Progenitor cell of endocrine pancreas (in vitro differentiated cells): Measurements from ENCODE around the gene ARL3. TPM values are rescaled to one million over a fixed set of nuclear protein-coding genes. Genes with fewer than 3 reads are reported as not detected.
A peak's percentile ranks its signal among the peaks of the same experiment; 100 is the strongest.

ENCODE experiments used
- DNase-seq: peaks from one replicate; pipeline ENCODE4 v3.0.0; 2021; ENCODE audit warnings: low spot score; ENCODE audit not compliant: unreplicated experiment
- H3K27ac Mint-ChIP-seq: 2 replicates; pipeline ENCODE4 v1.8.0; 2021; ENCODE audit warnings: mild to moderate bottlenecking, moderate library complexity, mixed read lengths
- H3K27me3 Mint-ChIP-seq: 2 replicates; pipeline ENCODE4 v1.8.0; 2021; ENCODE audit warnings: mixed read lengths
- H3K36me3 Mint-ChIP-seq: 2 replicates; pipeline ENCODE4 v1.8.0; 2022; ENCODE audit warnings: mixed read lengths; ENCODE audit not compliant: insufficient read depth
- H3K4me1 Mint-ChIP-seq: 2 replicates; pipeline ENCODE4 v1.8.0; 2021; ENCODE audit warnings: low read depth, mixed read lengths
- H3K4me3 Mint-ChIP-seq: 2 replicates; pipeline ENCODE4 v1.8.0; 2021; ENCODE audit warnings: low read depth, mild to moderate bottlenecking, moderate library complexity, mixed read lengths
- H3K9me3 Mint-ChIP-seq: 2 replicates; pipeline ENCODE4 v1.8.0; 2021; ENCODE audit warnings: low read depth, mixed read lengths
- long read RNA-seq: library from polyadenylated mRNA; unstranded; transcript quantifications from one replicate; pipeline ENCODE4 v2.0.0, GENCODE V29; 2020
- total RNA-seq: library from RNA; stranded (reverse); gene quantifications from 2 replicates; pipeline ENCODE4 v1.2.1, GENCODE V29; 2021
- TF ChIP-seq, protein P1 (sequence below): fragments of 200-600 bp; sonication (generic); IDR thresholded peaks from one replicate; pipeline ENCODE4 v1.5.0; 2021; ENCODE audit warnings: antibody characterized with exemption, mild to moderate bottlenecking; ENCODE audit not compliant: unreplicated experiment

The ARL3 gene, protein sequence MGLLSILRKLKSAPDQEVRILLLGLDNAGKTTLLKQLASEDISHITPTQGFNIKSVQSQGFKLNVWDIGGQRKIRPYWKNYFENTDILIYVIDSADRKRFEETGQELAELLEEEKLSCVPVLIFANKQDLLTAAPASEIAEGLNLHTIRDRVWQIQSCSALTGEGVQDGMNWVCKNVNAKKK
- total RNA-seq, result 24.9 and 25.0 TPM in 2 replicates
- long read RNA-seq, transcript ARL3-201 (6 exons, 3,844 nt), result major isoform, 29 of 34 reads
- long read RNA-seq, partial matches to known transcripts, result 4 of 34 reads
- long read RNA-seq, other reads (novel, unspliced or antisense), result 1 of 34 reads

DNA sequence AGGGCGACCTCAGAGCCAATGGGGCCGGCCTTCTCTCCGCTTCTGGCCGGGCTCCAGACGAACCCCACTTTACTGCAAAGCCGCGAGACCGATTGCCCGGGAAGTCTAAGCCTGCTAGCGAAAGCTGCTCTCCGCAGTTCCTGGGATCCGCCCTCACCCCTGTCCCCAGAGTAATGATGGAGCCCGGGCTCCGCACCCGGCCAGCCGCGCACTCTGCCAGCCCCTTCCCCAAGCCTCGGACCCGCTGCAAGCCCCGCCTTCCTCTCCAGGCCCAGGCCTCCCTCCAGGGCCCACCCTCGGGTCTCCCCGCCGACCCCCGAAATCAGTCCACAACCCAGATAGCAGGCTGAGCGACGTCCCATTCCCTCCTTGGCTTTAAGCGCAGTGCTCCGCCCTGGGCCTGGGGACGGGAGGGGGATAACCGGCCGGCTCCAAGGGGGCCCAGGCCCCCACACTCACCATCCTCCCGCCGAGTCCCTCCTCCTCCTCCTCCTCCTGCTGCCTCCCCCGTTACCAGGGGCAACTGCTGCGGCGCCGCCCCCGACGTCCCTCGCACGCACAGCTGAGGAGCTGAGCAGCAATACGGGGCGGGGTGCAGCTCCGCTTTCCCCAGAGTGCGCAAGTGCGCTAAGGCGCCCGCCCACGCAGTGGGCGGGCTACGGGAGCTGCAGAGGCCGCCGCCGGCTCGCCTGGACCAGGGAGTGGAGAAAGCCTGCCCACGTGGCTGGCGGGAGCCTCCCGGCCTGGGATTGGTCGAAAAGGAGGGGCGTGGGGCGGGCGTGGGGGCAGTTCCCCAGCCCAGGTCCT lies at the start of gene ARL3:
TSS of gene ARL3 (minus strand) at position 584 of the 807 bp plus-strand sequence. CDS start at position 462, 122 bp downstream.
- H3K9me3 Mint-ChIP-seq, result no peaks in the 10 kb centered on the region
- TF ChIP-seq, protein P1, sequence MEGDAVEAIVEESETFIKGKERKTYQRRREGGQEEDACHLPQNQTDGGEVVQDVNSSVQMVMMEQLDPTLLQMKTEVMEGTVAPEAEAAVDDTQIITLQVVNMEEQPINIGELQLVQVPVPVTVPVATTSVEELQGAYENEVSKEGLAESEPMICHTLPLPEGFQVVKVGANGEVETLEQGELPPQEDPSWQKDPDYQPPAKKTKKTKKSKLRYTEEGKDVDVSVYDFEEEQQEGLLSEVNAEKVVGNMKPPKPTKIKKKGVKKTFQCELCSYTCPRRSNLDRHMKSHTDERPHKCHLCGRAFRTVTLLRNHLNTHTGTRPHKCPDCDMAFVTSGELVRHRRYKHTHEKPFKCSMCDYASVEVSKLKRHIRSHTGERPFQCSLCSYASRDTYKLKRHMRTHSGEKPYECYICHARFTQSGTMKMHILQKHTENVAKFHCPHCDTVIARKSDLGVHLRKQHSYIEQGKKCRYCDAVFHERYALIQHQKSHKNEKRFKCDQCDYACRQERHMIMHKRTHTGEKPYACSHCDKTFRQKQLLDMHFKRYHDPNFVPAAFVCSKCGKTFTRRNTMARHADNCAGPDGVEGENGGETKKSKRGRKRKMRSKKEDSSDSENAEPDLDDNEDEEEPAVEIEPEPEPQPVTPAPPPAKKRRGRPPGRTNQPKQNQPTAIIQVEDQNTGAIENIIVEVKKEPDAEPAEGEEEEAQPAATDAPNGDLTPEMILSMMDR, result peak; percentile 67
- H3K27ac Mint-ChIP-seq, result peak within 1 kb of the TSS; percentile 96
- H3K4me1 Mint-ChIP-seq, result peaks cover 39% of the 10 kb centered on the region
- H3K4me3 Mint-ChIP-seq, result peak within 1 kb of the TSS; percentile 85
- DNase-seq, result peak; percentile 93
- no peaks in the 10 kb centered on the region for H3K27me3 Mint-ChIP-seq
- no peaks in the 10 kb centered on the region for H3K36me3 Mint-ChIP-seq

DNA sequence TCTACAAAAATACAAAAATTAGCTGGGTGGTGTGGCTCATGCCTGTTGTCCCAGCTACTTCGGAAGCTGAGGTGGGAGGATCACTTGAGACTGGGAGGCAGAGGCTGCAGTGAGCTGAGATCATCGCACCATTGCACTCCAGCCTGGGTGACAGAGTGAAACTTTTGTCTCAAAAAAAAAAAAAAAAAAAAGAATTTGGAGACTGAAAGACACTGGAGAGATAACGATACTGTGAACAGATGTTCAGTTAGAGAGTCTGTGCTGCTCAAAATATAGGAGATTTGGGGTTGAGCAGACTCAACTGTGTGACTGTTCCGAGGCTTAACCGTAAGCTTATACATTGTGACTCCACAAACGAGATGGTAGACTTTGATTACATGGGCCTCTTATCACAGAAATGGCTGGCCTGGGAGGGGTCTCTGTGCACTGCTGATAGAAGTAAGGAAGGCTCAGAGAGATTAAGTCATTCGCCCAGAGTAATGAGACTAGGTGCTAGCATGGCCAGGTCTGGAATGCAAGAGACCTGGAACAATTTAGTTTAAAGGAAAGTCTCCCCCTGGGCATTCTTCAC lies 48.9 kb upstream of the ARL3 start:
- Mint-ChIP-seq H3K36me3 (peaks cover 7% of the 10 kb centered on the region), H3K4me3 (no peak overlapping the region), H3K9me3 (peaks cover 2% of the 10 kb centered on the region), H3K27ac (peak overlapping the region; percentile 35), H3K4me1 (peaks cover 15% of the 10 kb centered on the region), H3K27me3 (no peaks in the 10 kb centered on the region)
- TF ChIP-seq, protein P1, result no peak
- DNase-seq, result no peak

DNA sequence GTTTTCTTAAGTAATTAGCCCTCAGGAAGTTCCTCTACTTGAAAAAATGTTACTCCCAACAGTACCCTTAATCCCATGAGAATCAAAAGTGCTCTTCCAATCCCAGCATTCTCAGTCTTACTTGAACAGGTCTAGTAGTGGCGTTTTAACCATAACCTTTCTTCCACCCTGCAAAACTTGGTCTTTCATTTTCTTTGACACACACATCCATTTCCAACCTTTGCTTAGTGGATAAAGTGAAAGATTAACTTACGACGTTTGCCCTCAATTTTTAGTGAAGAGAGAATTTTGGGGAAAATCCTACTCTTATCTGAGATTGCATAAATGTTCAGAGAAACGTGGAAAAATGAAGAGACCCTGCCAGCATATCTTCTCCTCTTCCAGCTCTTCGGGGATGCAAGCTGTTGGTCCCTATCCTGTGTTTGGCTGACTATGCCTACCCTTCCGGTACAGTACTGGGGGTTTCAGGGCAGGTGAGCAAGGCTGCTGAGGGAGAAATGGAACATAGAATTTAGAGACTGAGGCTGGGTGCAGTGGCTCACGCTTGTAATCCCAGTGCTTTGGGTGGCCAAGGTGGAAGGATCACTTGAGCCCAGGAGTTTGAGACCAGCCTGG lies 48.3 kb upstream of the ARL3 start:
- peaks cover 2% of the 10 kb centered on the region for H3K9me3 Mint-ChIP-seq
- H3K4me3 Mint-ChIP-seq, result no peak overlapping the region
- no peak for DNase-seq
- peaks cover 7% of the 10 kb centered on the region for H3K36me3 Mint-ChIP-seq
- peak overlapping the region; percentile 35 for H3K27ac Mint-ChIP-seq
- TF ChIP-seq, protein P1, result no peak
- H3K4me1 Mint-ChIP-seq, result peaks cover 15% of the 10 kb centered on the region
- H3K27me3 Mint-ChIP-seq, result no peaks in the 10 kb centered on the region

DNA sequence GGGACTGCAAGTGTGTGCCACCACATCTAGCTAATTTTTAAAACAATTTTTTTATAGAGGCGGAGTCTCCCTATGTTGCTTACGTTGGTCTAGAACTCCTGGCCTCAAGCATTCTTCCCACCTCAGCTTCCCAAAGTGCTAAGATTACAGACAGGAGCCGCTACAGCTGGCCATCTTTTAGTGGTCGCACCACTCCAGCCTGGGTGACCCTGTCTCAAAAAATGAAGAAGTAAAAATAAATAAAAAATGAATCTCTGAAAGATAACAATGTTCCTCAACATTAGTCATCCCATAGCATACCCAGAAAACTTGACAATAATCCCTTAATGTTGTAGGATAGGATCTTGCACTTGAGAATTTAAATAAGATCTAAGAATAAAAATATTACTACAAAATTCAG lies 47.8 kb upstream of the ARL3 start:
- Mint-ChIP-seq H3K36me3 (peaks cover 7% of the 10 kb centered on the region), H3K9me3 (peaks cover 2% of the 10 kb centered on the region), H3K27ac (no peak overlapping the region), H3K4me3 (no peak overlapping the region), H3K27me3 (no peaks in the 10 kb centered on the region), H3K4me1 (peaks cover 14% of the 10 kb centered on the region)
- DNase-seq, result no peak
- TF ChIP-seq, protein P1, result no peak
